HG02938 (cell line): ENCODE results near the gene LACTBL1.
"Not testable (repeated sequence)": the region's sequence is repeated elsewhere in the genome, so short reads cannot be mapped to it uniquely, and the experiment has no call there.

Experiments
- ATAC-seq: cut with Tn5 transposase; IDR thresholded peaks from one replicate; pipeline ENCODE4 v1.9.1; 2021; ENCODE audit warnings: mild to moderate bottlenecking, moderate library complexity; ENCODE audit not compliant: unreplicated experiment

Gene LACTBL1

DNA sequence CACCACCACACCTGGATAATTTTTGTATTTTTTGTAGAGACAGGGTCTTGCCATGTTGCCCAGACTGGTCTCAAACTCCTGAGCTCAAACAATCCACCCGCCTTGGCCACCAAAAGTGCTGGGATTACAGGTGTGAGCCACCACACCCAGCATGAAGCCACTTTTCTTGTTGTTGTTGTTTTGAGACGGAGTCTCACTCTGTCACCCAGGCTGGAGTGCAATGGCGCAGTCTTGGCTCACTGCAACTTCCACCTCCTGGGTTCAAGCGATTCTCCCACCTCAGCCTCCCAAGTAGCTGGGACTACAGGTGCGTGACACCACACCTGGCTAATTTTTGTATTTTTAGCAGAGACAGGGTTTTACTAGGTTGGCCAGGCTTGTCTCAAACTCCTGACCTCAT lies 27.5 kb downstream of the LACTBL1 start:
- ATAC-seq, result not testable (repeated sequence)

- ATAC-seq, result no peak
These were observed 28.2 kb downstream of the LACTBL1 start for GRCh38 chr1:22944346-22945055.

- ATAC-seq, result no peak
These were observed 31.4 kb downstream of the LACTBL1 start for GRCh38 chr1:22941257-22941656.

- no peak for ATAC-seq
These were observed 36.0 kb downstream of the LACTBL1 start for GRCh38 chr1:22936681-22937080.

DNA sequence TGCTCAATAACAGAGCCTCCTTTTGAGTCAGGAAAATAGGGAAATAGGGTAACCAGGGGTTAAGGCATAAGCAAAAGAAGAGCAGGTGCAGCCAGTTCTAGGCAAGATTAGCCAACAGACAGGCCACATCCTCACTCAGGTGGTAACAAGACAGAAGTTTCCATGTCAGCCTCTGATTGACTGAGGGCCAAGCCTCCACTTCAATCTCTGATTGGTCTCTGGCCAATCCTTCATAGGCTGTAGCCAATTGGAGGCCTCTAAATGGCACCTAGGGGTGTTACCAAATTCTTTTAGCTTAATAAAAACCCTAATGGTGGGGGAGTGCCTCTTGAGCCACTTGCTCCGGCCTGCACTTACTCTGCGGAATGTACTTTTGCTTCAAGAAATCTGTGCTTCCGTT lies 37.2 kb downstream of the LACTBL1 start:
- no peak for ATAC-seq

DNA sequence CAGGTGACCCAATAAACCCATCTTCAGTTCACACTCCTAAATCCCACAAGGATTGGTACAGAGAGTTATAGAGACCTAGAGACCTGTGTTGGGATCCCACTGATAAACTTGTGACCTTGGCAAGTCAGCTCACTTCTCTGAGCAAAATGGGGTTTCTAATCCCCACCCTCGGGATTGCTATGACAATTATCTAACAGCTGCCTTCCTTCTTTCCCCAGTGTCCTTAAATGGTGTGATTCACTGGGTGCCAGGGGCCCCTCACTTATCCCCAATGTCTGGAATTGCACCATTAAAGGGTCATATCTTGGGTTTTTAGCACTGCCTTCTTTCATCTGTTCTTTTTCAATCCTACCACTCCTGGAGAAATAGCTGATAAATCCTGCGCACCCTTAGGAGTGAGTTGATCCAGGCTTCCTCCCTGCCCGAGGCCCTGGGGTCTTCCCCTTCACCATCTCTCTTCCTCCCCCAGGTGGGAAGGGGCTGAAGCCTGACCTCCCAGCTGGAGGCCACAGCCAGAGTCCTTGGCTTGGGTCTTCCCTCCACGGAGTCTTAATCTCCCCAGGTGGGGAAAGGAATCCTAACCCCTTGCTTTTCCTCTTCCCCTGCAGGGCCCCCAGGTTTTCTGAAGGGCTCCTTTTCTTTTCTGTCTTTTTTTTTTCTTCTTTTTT lies 39.7 kb downstream of the LACTBL1 start:
- ATAC-seq, result no peak

DNA sequence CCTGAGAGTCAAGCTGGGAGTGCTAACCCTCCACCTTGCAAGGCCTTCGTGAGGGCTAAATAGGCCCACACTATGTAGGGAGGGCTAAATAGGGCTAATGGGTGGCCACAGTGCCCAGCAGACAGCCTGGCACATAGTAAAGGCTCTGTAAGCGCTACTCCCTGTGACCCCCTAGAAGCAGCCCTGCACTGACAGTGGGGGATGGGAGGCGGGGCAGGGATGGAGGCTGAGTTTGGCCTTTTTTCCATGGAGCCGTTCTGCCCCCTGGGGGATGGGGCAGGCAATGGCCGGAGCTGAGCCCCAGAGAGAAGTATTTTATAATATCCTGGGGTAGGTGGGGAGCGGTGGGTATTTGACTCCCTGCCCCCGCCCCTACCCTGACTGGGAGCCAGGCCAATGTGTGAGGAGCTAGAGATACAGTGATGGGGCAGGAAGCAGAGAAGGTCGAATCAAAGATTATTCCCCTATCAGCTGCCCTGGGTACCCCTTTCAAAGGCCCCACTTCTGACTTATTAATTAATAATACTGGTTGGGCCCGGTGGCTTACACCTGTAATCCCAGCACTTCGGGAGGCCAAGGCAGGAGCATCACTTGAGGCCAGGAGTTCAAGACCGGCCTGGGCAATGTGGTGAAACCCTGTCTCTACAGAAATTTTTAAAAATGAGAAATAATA lies 42.3 kb downstream of the LACTBL1 start:
- ATAC-seq, result no peak

GRCh38 chr1:22925111-22925510 lies 47.6 kb downstream of the LACTBL1 start:
- ATAC-seq, result no peak

DNA sequence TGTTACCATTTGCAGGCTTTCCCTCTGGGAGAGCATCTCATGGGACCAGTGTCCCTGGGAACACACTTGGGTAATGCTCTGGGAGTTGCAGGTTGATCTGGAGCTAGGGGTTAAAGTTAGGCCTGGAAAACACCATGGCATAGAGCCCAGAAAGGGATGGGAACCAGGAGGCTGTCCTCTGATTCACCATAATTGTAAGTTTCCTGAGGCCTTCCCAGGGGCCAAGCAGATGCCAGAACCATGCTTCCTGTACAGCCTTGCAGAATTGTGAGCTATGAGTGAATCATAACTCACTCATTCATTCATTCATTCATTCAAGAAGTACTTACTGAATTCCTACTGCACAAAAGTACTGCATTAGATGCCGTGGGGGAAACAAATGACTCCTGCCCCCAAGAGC lies 50.0 kb downstream of the LACTBL1 start:
- no peak for ATAC-seq

GRCh38 chr1:22921452-22922126 lies 51.1 kb downstream of the LACTBL1 start:
- ATAC-seq, result no peak

DNA sequence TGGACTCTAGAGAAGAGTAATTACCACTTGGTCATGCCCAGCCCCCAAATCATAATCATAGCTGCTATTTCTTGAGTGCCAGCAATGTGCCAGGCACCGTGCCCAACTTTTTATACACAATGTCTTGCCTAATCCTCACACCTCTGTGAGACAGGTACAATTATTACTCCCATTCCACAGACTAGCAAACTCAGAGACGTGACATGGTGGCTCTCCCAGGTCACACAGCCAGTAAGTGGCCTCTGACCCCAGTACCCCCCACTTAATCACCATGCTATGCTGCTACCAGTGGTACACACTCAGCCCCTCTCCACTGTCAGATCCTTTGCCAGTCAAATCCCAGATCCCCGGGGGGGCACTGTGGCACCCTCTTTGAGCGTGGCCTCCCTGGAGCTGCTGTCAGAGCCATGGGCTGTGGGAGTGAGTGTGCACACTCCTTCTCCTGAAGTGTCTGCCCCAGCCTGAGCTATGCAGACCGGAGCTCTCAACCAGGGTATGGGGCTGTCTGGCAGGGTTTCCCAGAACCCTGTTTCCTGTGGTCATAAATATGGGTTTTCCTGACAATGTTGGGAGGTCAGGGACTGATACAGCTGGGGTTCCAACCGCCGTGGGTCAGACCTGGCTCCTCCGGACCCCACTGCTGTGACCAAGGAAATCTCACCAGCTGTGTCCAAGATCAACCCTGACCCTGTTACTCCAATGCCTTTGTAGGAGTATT lies 51.8 kb downstream of the LACTBL1 start:
- ATAC-seq, result no peak

- ATAC-seq, result no peak
These were observed 52.5 kb downstream of the LACTBL1 start for GRCh38 chr1:22920026-22920733.

GRCh38 chr1:22919341-22920025 lies 53.2 kb downstream of the LACTBL1 start:
- ATAC-seq, result no peak

DNA sequence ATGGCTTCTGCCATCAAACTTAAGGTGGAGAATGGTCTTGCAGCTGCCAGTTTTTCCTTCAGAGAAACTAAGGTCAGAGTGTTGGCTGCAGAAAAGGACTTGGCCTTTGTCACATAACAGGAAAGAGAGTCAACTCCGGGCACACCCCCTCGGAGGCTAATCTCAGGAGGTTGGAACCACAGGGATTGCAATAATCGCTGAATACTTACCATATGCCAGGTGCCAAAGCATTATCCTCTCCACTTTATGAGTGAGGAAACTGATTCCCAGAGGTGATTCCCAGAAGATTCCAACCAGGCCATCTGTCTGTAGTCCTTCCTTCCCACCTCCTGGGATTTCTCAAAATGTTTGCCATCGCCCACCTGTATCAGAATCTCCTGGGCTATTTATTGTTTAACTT lies 54.0 kb downstream of the LACTBL1 start:
- ATAC-seq, result no peak

DNA sequence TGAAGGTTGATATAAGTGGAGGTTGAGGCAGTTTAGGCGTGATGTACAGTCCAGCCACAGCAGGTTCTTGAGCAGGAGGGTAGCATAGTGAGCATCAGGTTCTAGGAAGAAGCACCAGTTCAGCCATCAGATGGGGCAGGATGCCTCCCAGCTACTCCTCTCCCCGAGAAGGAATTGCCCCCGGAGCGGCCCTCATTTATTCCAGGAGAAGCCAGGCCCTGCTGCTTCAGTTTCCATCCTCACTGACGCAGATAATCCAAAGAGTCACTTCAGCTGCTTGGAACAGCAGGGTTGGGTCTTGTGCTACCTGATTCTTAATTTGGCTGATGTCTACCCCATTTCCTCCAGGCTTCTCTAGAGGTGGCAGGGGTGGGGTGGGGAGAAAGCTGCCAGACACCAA lies 54.7 kb downstream of the LACTBL1 start:
- ATAC-seq, result no peak

GRCh38 chr1:22916471-22916820 lies 56.2 kb downstream of the LACTBL1 start:
- no peak for ATAC-seq

- no peak for ATAC-seq
These were observed 56.7 kb downstream of the LACTBL1 start for GRCh38 chr1:22915816-22916470.

GRCh38 chr1:22915231-22915630 lies 57.4 kb downstream of the LACTBL1 start:
- ATAC-seq, result no peak

DNA sequence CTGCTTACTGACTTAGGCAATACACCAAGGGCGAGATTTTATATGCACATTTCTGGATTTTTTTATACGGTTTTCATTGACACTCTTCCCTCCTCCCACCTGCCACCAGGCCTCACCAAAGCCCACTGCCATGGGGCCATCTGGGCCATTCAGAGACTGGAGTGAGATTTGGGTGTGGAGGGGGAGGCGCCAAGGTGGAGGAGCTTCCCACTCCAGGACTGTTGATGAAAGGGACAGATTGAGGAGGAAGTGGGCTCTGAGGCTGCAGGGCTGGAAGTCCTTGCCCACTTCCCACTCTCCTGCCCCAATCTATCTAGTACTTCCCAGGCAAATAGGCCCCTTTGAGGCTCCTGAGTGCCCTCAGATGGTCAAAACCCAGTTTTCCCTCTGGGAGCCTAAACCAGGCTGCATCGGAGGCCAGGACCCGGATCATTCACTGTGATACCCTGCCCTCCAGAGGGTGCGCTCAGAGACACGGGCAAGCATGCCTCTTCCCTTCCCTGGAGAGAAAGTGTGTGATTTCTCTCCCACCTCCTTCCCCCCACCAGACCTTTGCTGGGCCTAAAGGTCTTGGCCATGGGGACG lies 57.9 kb downstream of the LACTBL1 start:
- ATAC-seq, result no peak
